Mesenchymal stem cell (in vitro differentiated cells and primary cell): Measurements from ENCODE around the gene LCLAT1.
A peak's percentile ranks its signal among the peaks of the same experiment; 100 is the strongest.

Source experiments
- DNase-seq: peaks from one replicate; pipeline ENCODE4 v3.0.0-alpha.2; 2013
- H2AFZ ChIP-seq: one replicate; pipeline ENCODE4 v1.6.1; 2013; ENCODE audit warnings: low read depth, mild to moderate bottlenecking, control low read depth, inconsistent platforms, low read length, moderate library complexity
- H2AK5ac ChIP-seq: 2 replicates; pipeline ENCODE4 v1.6.1; 2013; ENCODE audit warnings: low read length, moderate library complexity, mild to moderate bottlenecking, inconsistent platforms; ENCODE audit not compliant: severe bottlenecking
- H2BK120ac ChIP-seq: one replicate; pipeline ENCODE4 v1.6.1; 2013; ENCODE audit warnings: low read depth, mild to moderate bottlenecking, inconsistent platforms, low read length, moderate library complexity
- H2BK12ac ChIP-seq, 2 experiments: one replicate each; pipeline ENCODE4 v1.6.1; 2013; ENCODE audit warnings: inconsistent platforms in 2 of 2, low read length in 2 of 2, mild to moderate bottlenecking in 2 of 2, moderate library complexity in 2 of 2, control low read depth in 1 of 2
- H2BK15ac ChIP-seq: one replicate; pipeline ENCODE4 v1.6.1; 2013; ENCODE audit warnings: mild to moderate bottlenecking, low read depth, inconsistent platforms; ENCODE audit not compliant: poor library complexity, severe bottlenecking
- H2BK5ac ChIP-seq: 2 replicates; pipeline ENCODE4 v1.6.1; 2013; ENCODE audit warnings: low read depth, mild to moderate bottlenecking, low read length, control low read depth, inconsistent platforms; ENCODE audit not compliant: poor library complexity, severe bottlenecking
- H3K14ac ChIP-seq, 2 experiments: one replicate each; pipeline ENCODE4 v1.6.1; 2013; ENCODE audit warnings: inconsistent platforms in 2 of 2, low read length in 2 of 2, control low read depth in 1 of 2, mild to moderate bottlenecking in 1 of 2, moderate library complexity in 1 of 2
- H3K18ac ChIP-seq, 2 experiments: one replicate each; pipeline ENCODE4 v1.6.1; 2013; ENCODE audit warnings: inconsistent platforms in 2 of 2, low read length in 2 of 2, control low read depth in 1 of 2, low read depth in 1 of 2, mild to moderate bottlenecking in 1 of 2
- H3K23ac ChIP-seq, 2 experiments: one replicate each; pipeline ENCODE4 v1.6.1; 2013; ENCODE audit warnings: inconsistent platforms in 2 of 2, low read length in 2 of 2, mild to moderate bottlenecking in 2 of 2, moderate library complexity in 2 of 2, control low read depth in 1 of 2
- H3K27ac ChIP-seq: 2 replicates; pipeline ENCODE4 v1.5.1; 2013; ENCODE audit warnings: mild to moderate bottlenecking, moderate library complexity, low read length, control low read depth, inconsistent platforms; ENCODE audit not compliant: poor library complexity, severe bottlenecking
- H3K27me3 ChIP-seq, 2 experiments: 2 replicates each; pipeline versions ENCODE4 v1.6.1 to v1.7.0; 2013; ENCODE audit warnings: low read length in 2 of 2, mild to moderate bottlenecking in 2 of 2, moderate library complexity in 2 of 2, control low read depth in 1 of 2, inconsistent platforms in 1 of 2; ENCODE audit not compliant: control insufficient read depth in 1 of 2, insufficient read depth in 1 of 2
- H3K36me3 ChIP-seq, 2 experiments: 2 replicates each; pipeline versions ENCODE4 v1.6.1 to v1.7.0; 2013; ENCODE audit warnings: low read length in 2 of 2, control low read depth in 1 of 2, inconsistent platforms in 1 of 2, low read depth in 1 of 2, mild to moderate bottlenecking in 1 of 2; ENCODE audit not compliant: insufficient read depth in 2 of 2, control insufficient read depth in 1 of 2
- H3K4ac ChIP-seq, 2 experiments: one replicate each; pipeline ENCODE4 v1.6.1; 2013; ENCODE audit warnings: inconsistent platforms in 2 of 2, low read length in 2 of 2, mild to moderate bottlenecking in 2 of 2, moderate library complexity in 2 of 2, control low read depth in 1 of 2, low read depth in 1 of 2
- H3K4me1 ChIP-seq: 2 replicates; pipeline ENCODE4 v1.6.1; 2013; ENCODE audit warnings: low read depth, low read length, control low read depth; ENCODE audit not compliant: control insufficient read depth, insufficient read depth
- H3K4me2 ChIP-seq: 2 replicates; pipeline ENCODE4 v1.6.1; 2013; ENCODE audit warnings: low read length, mild to moderate bottlenecking, inconsistent platforms; ENCODE audit not compliant: poor library complexity, severe bottlenecking
- H3K4me3 ChIP-seq, 2 experiments: 2 replicates each; pipeline versions ENCODE4 v1.5.1 to v1.7.0; 2013; ENCODE audit warnings: low read length in 2 of 2, mild to moderate bottlenecking in 2 of 2, control low read depth in 1 of 2, low read depth in 1 of 2; ENCODE audit not compliant: insufficient read depth in 1 of 2
- H3K79me1 ChIP-seq: replicated peaks from 2 replicates; pipeline ENCODE4 v1.6.1; 2013; ENCODE audit warnings: mild to moderate bottlenecking, control low read depth, low read length, inconsistent platforms; ENCODE audit not compliant: poor library complexity, severe bottlenecking
- H3K9ac ChIP-seq: 2 replicates; pipeline ENCODE4 v1.7.0; 2013; ENCODE audit warnings: mild to moderate bottlenecking, low read length, moderate library complexity
- H3K9me3 ChIP-seq: 2 replicates; pipeline ENCODE4 v1.7.0; 2013; ENCODE audit warnings: mild to moderate bottlenecking, low read length; ENCODE audit not compliant: control insufficient read depth
- H4K8ac ChIP-seq: one replicate; pipeline ENCODE4 v1.6.1; 2013; ENCODE audit warnings: inconsistent platforms, mild to moderate bottlenecking, low read length, moderate library complexity
- H4K91ac ChIP-seq: one replicate; pipeline ENCODE4 v1.6.1; 2013; ENCODE audit warnings: mild to moderate bottlenecking, low read length, inconsistent platforms
- WGBS: methylation state at CpG from one replicate; pipeline ENCODE4 v1.1.7; 2013; ENCODE audit warnings: mixed read lengths; 5-methylcytosine and 5-hydroxymethylcytosine counted together

LCLAT1 gene

DNA sequence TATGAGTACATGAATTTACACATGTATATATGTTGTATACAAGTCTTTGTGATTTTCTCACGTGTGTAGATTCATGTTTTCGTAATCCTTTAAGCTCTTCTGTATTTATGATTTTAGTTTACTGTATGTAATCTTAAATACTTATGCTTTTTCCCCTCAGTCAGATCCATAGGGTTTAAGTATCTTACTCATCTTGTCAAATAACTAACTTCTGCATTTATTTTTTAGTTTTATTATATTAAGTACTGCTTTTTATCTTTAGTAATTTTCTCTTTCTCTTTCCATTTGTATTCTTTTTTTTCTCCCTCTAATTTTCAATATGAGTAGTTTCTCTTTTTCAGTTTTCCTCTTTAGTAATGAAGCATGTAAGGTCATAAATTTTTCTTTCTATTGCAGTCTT lies 179.4 kb downstream of the LCLAT1 start:
- Histone ChIP-seq H2AFZ (no peak overlapping the region), H3K79me1 (no peaks in the 10 kb centered on the region), H3K9ac (no peak overlapping the region), H3K9me3 (no peaks in the 10 kb centered on the region), H3K27ac (no peak overlapping the region), H2BK120ac (no peak overlapping the region), H3K4me2 (no peak overlapping the region), H2BK15ac (no peak overlapping the region), H3K4me3 (no peak overlapping the region), H2BK12ac (no peak overlapping the region), H3K4me1 (no peaks in the 10 kb centered on the region), H2AK5ac (no peak overlapping the region), H3K27me3 (no peaks in the 10 kb centered on the region), H3K14ac (no peak overlapping the region), H3K36me3 (peaks cover 0 to 4% of the 10 kb centered on the region in 2 experiments), H4K8ac (no peak overlapping the region), H4K91ac (no peak overlapping the region), H2BK5ac (no peak overlapping the region), H3K23ac (no peak overlapping the region), H3K18ac (no peak overlapping the region), H3K4ac (no peak overlapping the region)
- DNase-seq: no peak
- no CpG with 5 or more reads among the region's 2 CpGs for WGBS

- no peak overlapping the region for H2AFZ ChIP-seq
- H2BK15ac ChIP-seq: no peak overlapping the region
- H3K14ac ChIP-seq: no peak overlapping the region
- H3K4me3 ChIP-seq: no peak overlapping the region
- no peak overlapping the region for H4K8ac ChIP-seq
- H2BK120ac ChIP-seq: no peak overlapping the region
- H3K27me3 ChIP-seq: no peaks in the 10 kb centered on the region
- H2BK5ac ChIP-seq: no peak overlapping the region
- no peak overlapping the region for H3K18ac ChIP-seq
- H3K27ac ChIP-seq: no peak overlapping the region
- H3K4me2 ChIP-seq: no peak overlapping the region
- no peaks in the 10 kb centered on the region for H3K36me3 ChIP-seq
- 96% methylated on average over 8 of the region's 8 CpGs for WGBS
- H3K23ac ChIP-seq: no peak overlapping the region
- no peaks in the 10 kb centered on the region for H3K9me3 ChIP-seq
- DNase-seq: no peak
- H4K91ac ChIP-seq: no peak overlapping the region
- H3K4me1 ChIP-seq: no peaks in the 10 kb centered on the region
- no peak overlapping the region for H3K9ac ChIP-seq
- no peak overlapping the region for H3K4ac ChIP-seq
- H2AK5ac ChIP-seq: peak overlapping the region; percentile 70
- H3K79me1 ChIP-seq: no peaks in the 10 kb centered on the region
- H2BK12ac ChIP-seq: no peak overlapping the region
Observed at GRCh38 chr2:30627151-30627550, 180.1 kb downstream of the LCLAT1 start.

GRCh38 chr2:30628341-30628740 lies 181.3 kb downstream of the LCLAT1 start:
- H3K36me3 ChIP-seq: no peaks in the 10 kb centered on the region
- no peak overlapping the region for H2BK5ac ChIP-seq
- no peak overlapping the region for H2BK15ac ChIP-seq
- no peaks in the 10 kb centered on the region for H3K4me1 ChIP-seq
- 100% methylated on average over 2 of the region's 2 CpGs for WGBS
- H2BK120ac ChIP-seq: no peak overlapping the region
- H3K27me3 ChIP-seq: no peaks in the 10 kb centered on the region
- H3K23ac ChIP-seq: no peak overlapping the region
- no peak overlapping the region for H4K91ac ChIP-seq
- no peak overlapping the region for H3K4ac ChIP-seq
- DNase-seq: no peak
- H4K8ac ChIP-seq: no peak overlapping the region
- no peak overlapping the region for H3K27ac ChIP-seq
- no peak overlapping the region for H3K9ac ChIP-seq
- H3K9me3 ChIP-seq: no peaks in the 10 kb centered on the region
- H3K4me3 ChIP-seq: no peak overlapping the region
- no peaks in the 10 kb centered on the region for H3K79me1 ChIP-seq
- no peak overlapping the region for H3K18ac ChIP-seq
- H3K4me2 ChIP-seq: no peak overlapping the region
- H2BK12ac ChIP-seq: no peak overlapping the region
- H2AK5ac ChIP-seq: no peak overlapping the region
- H3K14ac ChIP-seq: no peak overlapping the region
- H2AFZ ChIP-seq: no peak overlapping the region

GRCh38 chr2:30629866-30630265 lies 182.8 kb downstream of the LCLAT1 start:
- H2BK120ac ChIP-seq: no peak overlapping the region
- no peak overlapping the region for H3K4ac ChIP-seq
- H4K8ac ChIP-seq: no peak overlapping the region
- no peak overlapping the region for H2BK5ac ChIP-seq
- WGBS: 46% methylated on average over 4 of the region's 6 CpGs
- no peak overlapping the region for H2BK15ac ChIP-seq
- H3K18ac ChIP-seq: no peak overlapping the region
- no peak overlapping the region for H2AFZ ChIP-seq
- no peak overlapping the region for H3K14ac ChIP-seq
- no peak overlapping the region for H3K4me2 ChIP-seq
- H3K4me1 ChIP-seq: no peaks in the 10 kb centered on the region
- no peak overlapping the region for H2AK5ac ChIP-seq
- DNase-seq: peak; percentile 69
- H3K9me3 ChIP-seq: no peaks in the 10 kb centered on the region
- H3K9ac ChIP-seq: no peak overlapping the region
- no peaks in the 10 kb centered on the region for H3K79me1 ChIP-seq
- H3K23ac ChIP-seq: no peak overlapping the region
- no peak overlapping the region for H2BK12ac ChIP-seq
- H3K4me3 ChIP-seq: no peak overlapping the region
- no peak overlapping the region for H3K27ac ChIP-seq
- no peaks in the 10 kb centered on the region for H3K36me3 ChIP-seq
- no peaks in the 10 kb centered on the region for H3K27me3 ChIP-seq
- H4K91ac ChIP-seq: no peak overlapping the region
